Left lobe of liver (tissue), 2 donors: ENCODE measurements around the gene CCDC59. TPM values are rescaled to one million over a fixed set of nuclear protein-coding genes. Genes with fewer than 3 reads are reported as not detected.

Source experiments
- ATAC-seq: fragments of 200-7000 bp; cut with Tn5 transposase; one replicate; pipeline ENCODE4 v1.9.1; 2020; ENCODE audit warnings: mild to moderate bottlenecking, moderate library complexity
- DNase-seq: peaks from one replicate; pipeline ENCODE4 v3.0.0-alpha.2; 2020; ENCODE audit warnings: low spot score
- total RNA-seq: library from RNA; stranded (reverse); gene quantifications from one replicate; pipeline ENCODE4 v1.2.1, GENCODE V29; 2021
- donor health status: DM: no; HTN: no; CAD: no; lungs with moderate emphysema.
- donor health status: DM: no; HTN: yes; CAD: no.

The CCDC59 gene
- total RNA-seq, 1 donor from 2014 or later = 8.7 TPM

DNA sequence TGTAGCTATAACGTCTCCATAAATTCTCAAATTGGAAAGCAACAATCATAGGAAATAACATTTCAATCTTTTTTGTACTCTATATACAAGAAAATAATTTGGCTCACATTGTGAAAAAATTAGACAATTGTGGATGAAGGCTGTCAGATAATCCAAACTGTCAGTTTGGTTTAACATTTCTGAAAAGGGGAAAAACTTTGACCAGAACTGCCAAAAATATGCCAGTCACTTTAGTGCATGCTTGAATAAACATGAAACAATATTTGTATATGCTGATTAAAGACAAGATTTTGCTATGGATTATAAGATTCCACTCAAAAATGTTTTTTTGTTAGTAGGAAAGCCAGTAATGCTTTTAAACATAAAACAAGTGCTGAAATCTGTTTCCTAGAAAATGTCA, 38.9 kb downstream of the CCDC59 start:
- ATAC-seq (no peak), DNase-seq (no peak)

DNA sequence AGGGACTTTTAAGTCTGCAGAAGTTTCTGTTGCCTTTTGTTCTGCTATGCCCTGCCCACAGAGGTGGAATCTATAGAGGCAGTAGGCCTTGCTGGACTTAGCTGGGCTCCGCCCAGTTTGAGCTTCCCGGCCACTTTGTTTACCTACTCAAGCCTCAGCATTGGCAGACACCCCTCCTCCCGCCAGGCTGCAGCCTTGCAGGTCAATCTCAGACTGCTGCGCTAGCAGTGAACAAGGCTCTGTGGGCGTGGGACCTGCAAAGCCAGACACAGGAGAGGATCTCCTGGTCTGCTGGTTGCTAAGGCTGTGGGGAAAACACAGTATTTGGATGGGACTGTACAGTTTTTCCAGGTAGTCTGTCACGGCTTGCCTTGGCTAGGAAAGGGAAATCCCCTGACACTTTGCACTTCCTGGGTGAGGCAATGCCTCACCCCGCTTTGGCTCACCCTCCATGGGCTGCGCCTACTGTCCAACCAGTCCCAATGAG, 43.7 kb downstream of the CCDC59 start:
- ATAC-seq (no peak), DNase-seq (no peak)

Other genes starting within 250 kb of the CCDC59 start
- 5.3 TPM for gene METTL25, start 142 bp upstream of the CCDC59 start, total RNA-seq